Activated CD4-positive, alpha-beta memory T cell treated with anti-CD3 and anti-CD28 coated beads for 36 hours (primary cell): ENCODE data around the gene CAVIN3. TPM values are rescaled to one million over a fixed set of nuclear protein-coding genes. Genes with fewer than 3 reads are reported as not detected.

Experiments used
- CTCF ChIA-PET: fragments of 350-600 bp; sonication (Branson Sonifier 250); formaldehyde crosslinking; loops from one replicate; lab custom pipeline; 2021; ENCODE audit warnings: antibody characterized with exemption, inconsistent platforms; lab: Charles Lee
- POLR2A ChIA-PET: fragments of 350-600 bp; sonication (Branson Sonifier 250); formaldehyde crosslinking; loops from one replicate; lab custom pipeline; 2021; ENCODE audit warnings: antibody characterized with exemption; lab: Charles Lee
- DNase-seq: peaks from one replicate; pipeline ENCODE4 v3.0.0-alpha.2; 2020
- H3K27ac Mint-ChIP-seq: one replicate; pipeline ENCODE4 v1.8.0; 2021; ENCODE audit warnings: mixed read lengths
- H3K27me3 Mint-ChIP-seq: one replicate; pipeline ENCODE4 v1.8.0; 2021; ENCODE audit warnings: mixed read lengths
- H3K36me3 Mint-ChIP-seq: one replicate; pipeline ENCODE4 v1.8.0; 2021; ENCODE audit warnings: mixed read lengths
- H3K4me1 Mint-ChIP-seq: one replicate; pipeline ENCODE4 v1.8.0; 2021; ENCODE audit warnings: low read depth, mixed read lengths
- H3K4me3 Mint-ChIP-seq: one replicate; pipeline ENCODE4 v1.8.0; 2021; ENCODE audit warnings: mild to moderate bottlenecking, mixed read lengths
- H3K9me3 Mint-ChIP-seq: one replicate; pipeline ENCODE4 v1.8.0; 2021; ENCODE audit warnings: mixed read lengths
- intact Hi-C: fragments of 100-400 bp; cut with micrococcal nuclease; formaldehyde crosslinking; loops from one replicate; pipeline ENCODE4 v1.15.1; 2023
- total RNA-seq, 2 experiments: library from RNA; stranded (reverse); gene quantifications; one replicate each; pipeline ENCODE4 v1.2.3, GENCODE V29; 2021

CAVIN3 gene, protein sequence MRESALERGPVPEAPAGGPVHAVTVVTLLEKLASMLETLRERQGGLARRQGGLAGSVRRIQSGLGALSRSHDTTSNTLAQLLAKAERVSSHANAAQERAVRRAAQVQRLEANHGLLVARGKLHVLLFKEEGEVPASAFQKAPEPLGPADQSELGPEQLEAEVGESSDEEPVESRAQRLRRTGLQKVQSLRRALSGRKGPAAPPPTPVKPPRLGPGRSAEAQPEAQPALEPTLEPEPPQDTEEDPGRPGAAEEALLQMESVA
- total RNA-seq = 10 to 100 TPM; 27.3 to 29.2 TPM

DNA sequence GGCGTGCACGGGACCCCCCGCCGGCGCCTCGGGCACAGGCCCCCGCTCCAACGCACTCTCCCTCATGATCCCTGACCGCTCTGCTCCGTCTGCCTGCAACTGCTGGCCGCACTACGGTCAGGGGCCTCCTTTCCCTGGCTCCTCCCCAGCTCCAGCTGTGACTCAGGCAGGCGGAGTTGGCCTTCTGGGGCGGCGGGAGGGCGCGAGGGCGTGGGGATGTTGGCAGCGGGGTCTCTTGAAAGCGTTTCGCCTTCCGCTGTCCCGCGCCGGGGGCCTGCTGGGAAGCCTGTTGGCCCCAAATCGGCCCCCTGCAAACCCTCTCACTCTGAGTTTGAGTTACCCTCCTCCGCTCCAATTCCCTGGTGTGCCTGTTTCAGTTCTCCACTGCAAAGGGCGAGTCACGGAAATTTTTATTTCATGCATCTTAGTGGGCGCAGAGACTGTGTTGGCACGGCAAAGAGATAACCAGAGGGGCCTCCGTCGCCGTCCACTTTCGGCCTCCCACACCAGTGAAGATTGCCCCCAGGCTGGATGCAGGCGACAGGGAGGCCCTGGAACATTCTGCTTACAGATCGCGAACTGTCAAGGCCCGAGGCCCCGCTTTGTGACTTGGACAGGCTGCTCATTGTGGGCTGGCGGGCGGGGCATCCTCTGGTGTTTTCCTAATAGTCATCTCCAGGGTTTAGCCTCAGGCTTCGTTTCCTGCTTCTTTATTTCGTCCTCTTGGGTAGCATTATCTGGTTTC lies at the start of gene CAVIN3:
CAVIN3 (minus strand) TSS at position 91 of the 745 bp plus-strand sequence; CDS start at position 66, 25 bp downstream.
- H3K36me3 Mint-ChIP-seq = no peaks in the 10 kb centered on the region
- no peaks in the 10 kb centered on the region for H3K9me3 Mint-ChIP-seq
- peaks cover 40% of the 10 kb centered on the region for H3K4me1 Mint-ChIP-seq
- peak; percentile 93 for DNase-seq
- intact Hi-C loops = loop anchor here (1.0 to 2.0 kb wide), 3 partner anchors 37 to 86 kb away; partner anchors contain the start of genes FHIP1B and SMPD1
- ChIA-PET POLR2A (interaction anchor here (0.9 to 3.4 kb wide), 6 partner anchors 31 to 373 kb away, joined by 3 to 29 read pairs (median 6); no protein-coding TSS in a partner anchor), CTCF (interaction anchor here (1.3 to 15.7 kb wide), 6 partner anchors 14 to 69 kb away, joined by 3 to 179 read pairs (median 6); partner anchors contain the start of gene CCKBR)
- H3K27ac Mint-ChIP-seq = peak within 1 kb of the TSS; percentile 97
- H3K27me3 Mint-ChIP-seq = peaks cover 31% of the 10 kb centered on the region
- H3K4me3 Mint-ChIP-seq = peak within 1 kb of the TSS; percentile 74

GRCh38 chr11:6365659-6366058 lies 45.4 kb upstream of the CAVIN3 start:
- Mint-ChIP-seq H3K27ac (no peak overlapping the region), H3K9me3 (no peaks in the 10 kb centered on the region), H3K4me1 (no peaks in the 10 kb centered on the region), H3K36me3 (no peaks in the 10 kb centered on the region), H3K4me3 (no peak overlapping the region), H3K27me3 (no peaks in the 10 kb centered on the region)
- CTCF ChIA-PET = interaction anchor here (0.7 to 1.1 kb wide), 3 partner anchors 12 to 67 kb away, joined by 3 to 4 read pairs (median 3); no protein-coding TSS in a partner anchor
- no peak for DNase-seq
- intact Hi-C loops = no loop called here
- POLR2A ChIA-PET = no interaction called here

- Mint-ChIP-seq H3K27me3 (no peaks in the 10 kb centered on the region), H3K27ac (no peak overlapping the region), H3K4me1 (peaks cover 3% of the 10 kb centered on the region), H3K9me3 (no peaks in the 10 kb centered on the region), H3K36me3 (no peaks in the 10 kb centered on the region), H3K4me3 (no peak overlapping the region)
- ChIA-PET CTCF (interaction anchor here (0.5 to 5.1 kb wide), 64 partner anchors 9 to 1561 kb away, joined by 3 to 121 read pairs (median 6); partner anchors contain the start of genes APBB1, CAVIN3, CCKBR and CNGA4), POLR2A (interaction anchor here (1.3 kb wide), 1 partner anchor 12 kb away, joined by 6 read pairs; no protein-coding TSS in a partner anchor)
- DNase-seq = peak; percentile 85
- intact Hi-C loops = no loop called here
Measured at GRCh38 chr11:6362873-6363678, 42.8 kb upstream of the CAVIN3 start.

DNA sequence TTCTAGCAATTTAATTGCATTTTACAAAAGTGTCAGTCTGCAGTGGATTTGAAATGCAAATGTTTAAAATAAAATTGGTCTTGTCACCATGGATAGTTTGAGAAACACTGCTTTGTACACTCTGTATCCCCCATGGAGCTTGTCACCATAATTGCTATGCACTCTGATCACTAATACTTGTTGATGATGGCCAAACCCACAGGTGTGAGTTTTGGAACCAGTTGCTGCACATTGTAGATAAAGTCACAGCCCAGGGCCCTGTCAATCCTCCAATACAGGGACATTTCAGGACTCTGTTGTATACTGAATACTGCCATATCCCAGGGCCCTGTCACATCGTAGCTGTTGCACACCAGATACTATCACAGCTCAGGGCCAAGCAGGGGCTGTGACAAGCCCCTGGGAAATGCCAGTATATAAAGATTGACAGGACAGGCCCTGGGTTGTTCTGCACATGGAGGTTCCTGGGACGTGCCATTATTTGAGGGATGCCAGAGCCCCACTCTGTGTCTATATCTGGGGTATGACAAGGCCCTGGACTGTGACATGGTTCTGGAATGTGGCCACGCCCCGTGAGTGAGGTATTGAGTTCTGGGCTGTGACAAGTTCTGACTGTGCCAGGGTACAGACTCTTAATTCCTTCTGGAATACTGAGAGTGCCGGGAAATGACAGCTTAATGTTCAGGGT lies 42.0 kb upstream of the CAVIN3 start:
- no peaks in the 10 kb centered on the region for H3K36me3 Mint-ChIP-seq
- POLR2A ChIA-PET = interaction anchor here (1.3 kb wide), 1 partner anchor 11 kb away, joined by 6 read pairs; no protein-coding TSS in a partner anchor
- H3K4me1 Mint-ChIP-seq = peaks cover 9% of the 10 kb centered on the region
- H3K9me3 Mint-ChIP-seq = no peaks in the 10 kb centered on the region
- no peak for DNase-seq
- CTCF ChIA-PET = interaction anchor here (0.7 to 5.1 kb wide), 58 partner anchors 9 to 1237 kb away, joined by 3 to 121 read pairs (median 6); partner anchors contain the start of genes APBB1, CAVIN3, CCKBR and CNGA4
- no peak overlapping the region for H3K4me3 Mint-ChIP-seq
- intact Hi-C loops = no loop called here
- H3K27me3 Mint-ChIP-seq = no peaks in the 10 kb centered on the region
- H3K27ac Mint-ChIP-seq = no peak overlapping the region

DNA sequence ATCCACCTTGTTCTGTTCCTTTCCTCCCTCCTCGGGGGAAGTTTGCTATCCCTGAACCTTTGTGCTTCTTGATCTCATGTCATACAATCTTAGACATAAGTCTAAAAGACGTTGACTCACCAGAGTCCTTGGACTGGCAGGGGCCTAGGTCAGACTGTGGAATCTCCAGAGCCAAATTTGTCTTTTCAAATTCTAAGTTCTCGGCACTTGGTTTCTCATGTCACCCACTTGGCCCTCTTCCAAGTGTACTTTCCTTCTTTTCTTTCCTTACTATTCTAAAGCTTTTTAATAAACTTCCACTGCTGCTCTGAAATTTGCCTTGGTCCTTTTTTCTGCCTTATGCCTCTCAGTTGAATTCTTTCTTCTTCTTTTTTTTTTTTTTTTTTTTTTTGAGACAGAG lies 39.9 kb upstream of the CAVIN3 start:
- DNase-seq = no peak
- Mint-ChIP-seq H3K4me3 (no peak overlapping the region), H3K36me3 (no peaks in the 10 kb centered on the region), H3K27me3 (no peaks in the 10 kb centered on the region), H3K27ac (no peak overlapping the region), H3K4me1 (peaks cover 20% of the 10 kb centered on the region), H3K9me3 (no peaks in the 10 kb centered on the region)
- ChIA-PET CTCF (interaction anchor here (1.0 to 5.1 kb wide), 5 partner anchors 17 to 676 kb away, joined by 3 to 121 read pairs (median 5); partner anchors contain the start of gene TRIM5), POLR2A (no interaction called here)
- intact Hi-C loops = no loop called here

- no peak overlapping the region for H3K4me3 Mint-ChIP-seq
- CTCF ChIA-PET = interaction anchor here (1.0 to 8.4 kb wide), 3 partner anchors 22 to 105 kb away, joined by 4 to 183 read pairs (median 5); no protein-coding TSS in a partner anchor
Measured at GRCh38 chr11:6357222-6357621, 36.9 kb upstream of the CAVIN3 start.

GRCh38 chr11:6356503-6357055 lies 36.3 kb upstream of the CAVIN3 start:
- H3K4me1 Mint-ChIP-seq = peaks cover 37% of the 10 kb centered on the region
- no peaks in the 10 kb centered on the region for H3K9me3 Mint-ChIP-seq
- no peak for DNase-seq
- POLR2A ChIA-PET = interaction anchor here (1.2 kb wide), 1 partner anchor 37 kb away, joined by 5 read pairs; the partner anchor contains the start of gene CAVIN3
- CTCF ChIA-PET = interaction anchor here (8.4 kb wide), 1 partner anchor 104 kb away, joined by 183 read pairs; no protein-coding TSS in a partner anchor
- no peaks in the 10 kb centered on the region for H3K27me3 Mint-ChIP-seq
- H3K36me3 Mint-ChIP-seq = no peaks in the 10 kb centered on the region
- H3K4me3 Mint-ChIP-seq = no peak overlapping the region
- intact Hi-C loops = loop anchor here (1.0 to 10.0 kb wide), 3 partner anchors 35 to 542 kb away; partner anchors contain the start of gene FHIP1B
- no peak overlapping the region for H3K27ac Mint-ChIP-seq

More at GRCh38 chr11:6357222-6357621, 36.9 kb upstream of the CAVIN3 start:
- no peaks in the 10 kb centered on the region for H3K9me3 Mint-ChIP-seq
- POLR2A ChIA-PET = interaction anchor here (1.2 kb wide), 1 partner anchor 37 kb away, joined by 5 read pairs; the partner anchor contains the start of gene CAVIN3
- DNase-seq = peak; percentile 81
- intact Hi-C loops = loop anchor here (1.0 to 10.0 kb wide), 3 partner anchors 36 to 542 kb away; partner anchors contain the start of gene FHIP1B
- H3K4me1 Mint-ChIP-seq = peaks cover 31% of the 10 kb centered on the region
- H3K36me3 Mint-ChIP-seq = no peaks in the 10 kb centered on the region
- H3K27me3 Mint-ChIP-seq = no peaks in the 10 kb centered on the region
- no peak overlapping the region for H3K27ac Mint-ChIP-seq

DNA sequence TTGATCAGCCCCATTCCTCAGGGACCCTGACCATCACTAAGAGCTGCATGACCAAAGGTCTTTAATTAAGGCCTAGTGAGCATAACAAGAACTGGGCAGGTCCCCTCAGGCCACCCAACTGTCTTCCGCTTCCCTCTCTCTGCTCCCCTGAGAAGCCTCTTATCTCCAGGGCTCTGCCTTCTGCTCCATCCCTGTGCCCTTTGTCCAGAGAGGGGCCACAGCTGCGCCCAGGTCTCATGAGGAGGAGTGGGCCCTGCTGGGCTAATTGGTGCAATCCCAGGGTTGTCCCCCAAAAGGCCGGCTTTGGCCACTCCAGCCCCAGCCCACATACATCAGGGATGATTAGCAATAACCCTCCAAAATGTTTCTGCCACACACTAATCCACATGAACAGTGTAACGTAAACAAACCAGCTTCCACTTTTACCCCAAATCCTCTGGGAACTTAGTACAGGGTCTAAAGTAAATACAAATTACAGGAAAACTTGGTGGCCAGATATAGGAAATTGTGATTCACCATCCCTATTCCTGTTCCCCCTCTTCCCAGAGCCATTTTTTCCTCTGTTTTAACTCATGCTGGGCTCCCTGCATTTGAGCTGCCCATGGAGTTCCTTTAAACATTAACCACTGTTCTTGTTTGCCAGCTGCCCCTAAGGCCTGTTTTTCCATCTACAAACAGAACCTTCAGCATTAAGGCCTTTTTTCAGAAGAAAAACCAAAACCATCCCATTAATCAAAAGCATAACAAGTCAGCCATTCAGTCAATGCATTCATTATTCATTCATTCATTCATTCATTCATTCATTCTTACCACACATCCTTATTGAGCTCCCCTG lies 34.6 kb upstream of the CAVIN3 start:
- ChIA-PET CTCF (interaction anchor here (0.6 to 8.4 kb wide), 23 partner anchors 8 to 362 kb away, joined by 3 to 183 read pairs (median 5); partner anchors contain the start of genes CAVIN3 and CCKBR), POLR2A (no interaction called here)
- H3K27me3 Mint-ChIP-seq = no peaks in the 10 kb centered on the region
- no peaks in the 10 kb centered on the region for H3K36me3 Mint-ChIP-seq
- H3K9me3 Mint-ChIP-seq = no peaks in the 10 kb centered on the region
- no peak for DNase-seq
- intact Hi-C loops = loop anchor here (5.0 to 10.0 kb wide), 3 partner anchors 363 to 668 kb away; partner anchors contain the start of genes TRIM22 and TRIM5
- H3K27ac Mint-ChIP-seq = no peak overlapping the region
- H3K4me3 Mint-ChIP-seq = no peak overlapping the region
- H3K4me1 Mint-ChIP-seq = peaks cover 44% of the 10 kb centered on the region

- Mint-ChIP-seq H3K4me3 (no peak overlapping the region), H3K4me1 (peaks cover 44% of the 10 kb centered on the region), H3K27me3 (no peaks in the 10 kb centered on the region), H3K27ac (no peak overlapping the region), H3K36me3 (no peaks in the 10 kb centered on the region), H3K9me3 (no peaks in the 10 kb centered on the region)
- DNase-seq = peak; percentile 72
- ChIA-PET CTCF (interaction anchor here (0.5 to 8.4 kb wide), 39 partner anchors 9 to 877 kb away, joined by 3 to 183 read pairs (median 4); partner anchors contain the start of genes C11orf42, CAVIN3 and CCKBR), POLR2A (interaction anchor here (0.9 to 1.2 kb wide), 2 partner anchors 33 to 83 kb away, joined by 3 to 6 read pairs; partner anchors contain the start of gene CAVIN3)
- intact Hi-C loops = loop anchor here (1.0 to 10.0 kb wide), 8 partner anchors 55 to 877 kb away; partner anchors contain the start of genes TRIM22 and TRIM5
Measured at GRCh38 chr11:6353367-6353987, 33.2 kb upstream of the CAVIN3 start.
